K562 (cell line): ENCODE measurements around the gene FDX2. TPM values are rescaled to one million over a fixed set of nuclear protein-coding genes. Genes with fewer than 3 reads are reported as not detected.

Experiments
- ATF1 ChIP-seq, 2 experiments: fragments of 450-650 bp in 1 of 2; IDR thresholded peaks; 2 replicates each; pipeline ENCODE4 v1.6.1; 2016; ENCODE audit warnings: missing compliant biosample characterization in 1 of 2, missing genetic modification characterization in 1 of 2
- HDAC1 ChIP-seq, 2 experiments: fragments of 450-650 bp; IDR thresholded peaks; 2 replicates each; pipeline ENCODE4 v1.6.1; 2016 to 2017; ENCODE audit warnings: inconsistent platforms in 1 of 2, mild to moderate bottlenecking in 1 of 2, moderate library complexity in 1 of 2
- NUFIP1 ChIP-seq: fragments of 450-650 bp; IDR thresholded peaks from 2 replicates; pipeline ENCODE4 v1.6.1; 2018; ENCODE audit not compliant: partially characterized antibody
- RBM15 ChIP-seq: fragments of 200-400 bp; formaldehyde crosslinking; IDR thresholded peaks from 2 replicates; pipeline ENCODE4 v1.6.1; 2018; ENCODE audit warnings: mild to moderate bottlenecking, low read length, moderate library complexity; ENCODE audit not compliant: insufficient read depth
- RBM25 ChIP-seq: fragments of 200-400 bp; formaldehyde crosslinking; IDR thresholded peaks from 2 replicates; pipeline ENCODE4 v1.6.1; 2018; ENCODE audit warnings: low read length, low read depth, moderate library complexity; ENCODE audit not compliant: severe bottlenecking
- SMAD2 ChIP-seq: fragments of 150-350 bp; IDR thresholded peaks from 2 replicates; pipeline ENCODE4 v1.6.1; 2014; ENCODE audit warnings: low read depth, mild to moderate bottlenecking, low read length
- SP1 ChIP-seq: sonication (generic); formaldehyde crosslinking; IDR thresholded peaks from 2 replicates; pipeline ENCODE4 v1.8.1; 2022; ENCODE audit warnings: mild to moderate bottlenecking, missing genetic modification reagents
- TOE1 ChIP-seq, 2 experiments: fragments of 450-650 bp in 1 of 2; sonication (generic) in 1 of 2; formaldehyde crosslinking in 1 of 2; IDR thresholded peaks; 2 replicates each; pipeline versions ENCODE4 v1.7.1 to v1.8.0; 2016 to 2022; ENCODE audit warnings: borderline replicate concordance in 2 of 2, mild to moderate bottlenecking in 2 of 2, antibody characterized with exemption in 1 of 2, inconsistent platforms in 1 of 2, low read depth in 1 of 2, missing genetic modification reagents in 1 of 2, moderate library complexity in 1 of 2
- ZFPM2 ChIP-seq: fragments of 250-450 bp; sonication (Bioruptor Pico); IDR thresholded peaks from 2 replicates; pipeline ENCODE4 v1.5.1; 2022; ENCODE audit warnings: mild to moderate bottlenecking
- ZNF695 ChIP-seq: fragments of 450-650 bp; formaldehyde crosslinking; IDR thresholded peaks from 2 replicates; pipeline ENCODE4 v1.4.0; 2020; ENCODE audit warnings: mild to moderate bottlenecking, moderate library complexity
- ZNF75A ChIP-seq: fragments of 450-650 bp; formaldehyde crosslinking; IDR thresholded peaks from 2 replicates; pipeline ENCODE4 v1.4.0; 2020; ENCODE audit warnings: mild to moderate bottlenecking
- polyA plus RNA-seq, 8 experiments: library from polyadenylated mRNA; depleted of rRNA in 4 of 8; stranded (reverse) in 5 of 8; unstranded in 3 of 8; fragments of >200 nt; fragmentation: Nextera tagmentation in 2 of 8; fragmentation: Illumina TruSeq in 1 of 8; extraction: Ambion mirVana in 2 of 8; extraction: Trizol in 1 of 8; gene quantifications; 2 replicates each; pipeline versions ENCODE4 v1.2.1 to v1.2.3, GENCODE V29; 2011 to 2014; ENCODE audit warnings: inconsistent platforms in 1 of 8, missing spikeins in 1 of 8
- total RNA-seq, 7 experiments: library from RNA; depleted of rRNA in 6 of 7; stranded (reverse); fragments of >200 nt in 6 of 7; fragmentation: Illumina TruSeq in 2 of 7; extraction: Trizol in 2 of 7; gene quantifications; 2 replicates each; pipeline versions ENCODE4 v1.2.1 to v1.2.3, GENCODE V29; 2011 to 2021; ENCODE audit warnings: low replicate concordance in 1 of 7
- TF ChIP-seq, protein P1 (sequence below), 2 experiments: fragments of 450-650 bp in 1 of 2; sonication (generic) in 1 of 2; formaldehyde crosslinking in 1 of 2; IDR thresholded peaks; 2 replicates each; pipeline versions ENCODE4 v1.7.1 to v1.9.0; 2016 to 2022; ENCODE audit warnings: inconsistent platforms in 1 of 2, mild to moderate bottlenecking in 1 of 2, missing genetic modification reagents in 1 of 2
- TF ChIP-seq, protein P2 (sequence below): fragments of 450-650 bp; formaldehyde crosslinking; IDR thresholded peaks from 2 replicates; pipeline ENCODE4 v1.4.0; 2022; ENCODE audit warnings: missing genetic modification characterization
- TF ChIP-seq, protein P3 (sequence below): fragments of 250-450 bp; sonication (Bioruptor Pico); IDR thresholded peaks from 2 replicates; pipeline ENCODE4 v1.5.1; 2021; ENCODE audit warnings: mild to moderate bottlenecking

FDX2 gene
- total and polyA plus RNA-seq, 9 of the 15 experiments (the other 6 are each of a cell fraction or from before 2014, with no cell fraction given), result 2.5 to 49.8 (median 29.7) TPM

DNA sequence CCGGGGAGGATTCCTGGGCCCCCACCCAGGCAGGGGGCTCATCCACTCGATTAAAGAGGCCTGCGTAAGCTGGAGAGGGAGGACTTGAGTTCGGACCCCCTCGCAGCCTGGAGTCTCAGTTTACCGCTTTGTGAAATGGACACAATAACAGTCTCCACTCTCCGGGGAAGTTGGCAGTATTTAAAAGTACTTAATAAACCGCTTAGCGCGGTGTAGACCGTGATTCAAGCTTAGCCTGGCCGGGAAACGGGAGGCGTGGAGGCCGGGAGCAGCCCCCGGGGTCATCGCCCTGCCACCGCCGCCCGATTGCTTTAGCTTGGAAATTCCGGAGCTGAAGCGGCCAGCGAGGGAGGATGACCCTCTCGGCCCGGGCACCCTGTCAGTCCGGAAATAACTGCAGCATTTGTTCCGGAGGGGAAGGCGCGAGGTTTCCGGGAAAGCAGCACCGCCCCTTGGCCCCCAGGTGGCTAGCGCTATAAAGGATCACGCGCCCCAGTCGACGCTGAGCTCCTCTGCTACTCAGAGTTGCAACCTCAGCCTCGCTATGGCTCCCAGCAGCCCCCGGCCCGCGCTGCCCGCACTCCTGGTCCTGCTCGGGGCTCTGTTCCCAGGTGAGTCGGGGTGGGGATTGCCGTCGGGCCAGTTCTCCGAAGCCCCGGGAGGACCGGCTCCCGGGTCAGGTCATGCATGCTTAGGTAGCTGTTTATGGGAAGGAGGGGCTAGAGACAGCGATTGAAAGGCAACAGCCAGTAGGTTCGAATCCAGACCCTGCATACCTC, 45.0 kb downstream of the FDX2 start, which contains the start of gene ICAM1 (continued):
- TF ChIP-seq, protein P1, sequence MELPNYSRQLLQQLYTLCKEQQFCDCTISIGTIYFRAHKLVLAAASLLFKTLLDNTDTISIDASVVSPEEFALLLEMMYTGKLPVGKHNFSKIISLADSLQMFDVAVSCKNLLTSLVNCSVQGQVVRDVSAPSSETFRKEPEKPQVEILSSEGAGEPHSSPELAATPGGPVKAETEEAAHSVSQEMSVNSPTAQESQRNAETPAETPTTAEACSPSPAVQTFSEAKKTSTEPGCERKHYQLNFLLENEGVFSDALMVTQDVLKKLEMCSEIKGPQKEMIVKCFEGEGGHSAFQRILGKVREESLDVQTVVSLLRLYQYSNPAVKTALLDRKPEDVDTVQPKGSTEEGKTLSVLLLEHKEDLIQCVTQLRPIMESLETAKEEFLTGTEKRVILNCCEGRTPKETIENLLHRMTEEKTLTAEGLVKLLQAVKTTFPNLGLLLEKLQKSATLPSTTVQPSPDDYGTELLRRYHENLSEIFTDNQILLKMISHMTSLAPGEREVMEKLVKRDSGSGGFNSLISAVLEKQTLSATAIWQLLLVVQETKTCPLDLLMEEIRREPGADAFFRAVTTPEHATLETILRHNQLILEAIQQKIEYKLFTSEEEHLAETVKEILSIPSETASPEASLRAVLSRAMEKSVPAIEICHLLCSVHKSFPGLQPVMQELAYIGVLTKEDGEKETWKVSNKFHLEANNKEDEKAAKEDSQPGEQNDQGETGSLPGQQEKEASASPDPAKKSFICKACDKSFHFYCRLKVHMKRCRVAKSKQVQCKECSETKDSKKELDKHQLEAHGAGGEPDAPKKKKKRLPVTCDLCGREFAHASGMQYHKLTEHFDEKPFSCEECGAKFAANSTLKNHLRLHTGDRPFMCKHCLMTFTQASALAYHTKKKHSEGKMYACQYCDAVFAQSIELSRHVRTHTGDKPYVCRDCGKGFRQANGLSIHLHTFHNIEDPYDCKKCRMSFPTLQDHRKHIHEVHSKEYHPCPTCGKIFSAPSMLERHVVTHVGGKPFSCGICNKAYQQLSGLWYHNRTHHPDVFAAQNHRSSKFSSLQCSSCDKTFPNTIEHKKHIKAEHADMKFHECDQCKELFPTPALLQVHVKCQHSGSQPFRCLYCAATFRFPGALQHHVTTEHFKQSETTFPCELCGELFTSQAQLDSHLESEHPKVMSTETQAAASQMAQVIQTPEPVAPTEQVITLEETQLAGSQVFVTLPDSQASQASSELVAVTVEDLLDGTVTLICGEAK (IDR thresholded peaks at IDR 0.05), result peak; percentile 83
- TF ChIP-seq, protein P1 (CRISPR knock-in tag; IDR thresholded peaks at IDR 0.05), result no peak
- TF ChIP-seq ATF1 (CRISPR knock-in tag; IDR thresholded peaks at IDR 0.05), result no peak
- peak; percentile 70 for TF ChIP-seq ATF1 (tag; IDR thresholded peaks at IDR 0.05)
- TF ChIP-seq, protein P2, sequence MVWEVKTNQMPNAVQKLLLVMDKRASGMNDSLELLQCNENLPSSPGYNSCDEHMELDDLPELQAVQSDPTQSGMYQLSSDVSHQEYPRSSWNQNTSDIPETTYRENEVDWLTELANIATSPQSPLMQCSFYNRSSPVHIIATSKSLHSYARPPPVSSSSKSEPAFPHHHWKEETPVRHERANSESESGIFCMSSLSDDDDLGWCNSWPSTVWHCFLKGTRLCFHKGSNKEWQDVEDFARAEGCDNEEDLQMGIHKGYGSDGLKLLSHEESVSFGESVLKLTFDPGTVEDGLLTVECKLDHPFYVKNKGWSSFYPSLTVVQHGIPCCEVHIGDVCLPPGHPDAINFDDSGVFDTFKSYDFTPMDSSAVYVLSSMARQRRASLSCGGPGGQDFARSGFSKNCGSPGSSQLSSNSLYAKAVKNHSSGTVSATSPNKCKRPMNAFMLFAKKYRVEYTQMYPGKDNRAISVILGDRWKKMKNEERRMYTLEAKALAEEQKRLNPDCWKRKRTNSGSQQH (CRISPR knock-in tag), result no peak
- TF ChIP-seq RBM15, result no peak
- TF ChIP-seq RBM25, result peak; percentile 94
- no peak for TF ChIP-seq ZFPM2 (CRISPR knock-in tag)
- TF ChIP-seq HDAC1 (IDR thresholded peaks at IDR 0.05), result peak in 1 of 2 experiments; percentile 79; a peak in 1 of 4 replicates
- TF ChIP-seq ZNF695 (CRISPR knock-in tag), result no peak
- TF ChIP-seq SMAD2, result no peak
- no peak for TF ChIP-seq SP1 (CRISPR knock-in tag)
- TF ChIP-seq NUFIP1, result no peak
- no peak for TF ChIP-seq ZNF75A (CRISPR knock-in tag)
- TF ChIP-seq, protein P3, sequence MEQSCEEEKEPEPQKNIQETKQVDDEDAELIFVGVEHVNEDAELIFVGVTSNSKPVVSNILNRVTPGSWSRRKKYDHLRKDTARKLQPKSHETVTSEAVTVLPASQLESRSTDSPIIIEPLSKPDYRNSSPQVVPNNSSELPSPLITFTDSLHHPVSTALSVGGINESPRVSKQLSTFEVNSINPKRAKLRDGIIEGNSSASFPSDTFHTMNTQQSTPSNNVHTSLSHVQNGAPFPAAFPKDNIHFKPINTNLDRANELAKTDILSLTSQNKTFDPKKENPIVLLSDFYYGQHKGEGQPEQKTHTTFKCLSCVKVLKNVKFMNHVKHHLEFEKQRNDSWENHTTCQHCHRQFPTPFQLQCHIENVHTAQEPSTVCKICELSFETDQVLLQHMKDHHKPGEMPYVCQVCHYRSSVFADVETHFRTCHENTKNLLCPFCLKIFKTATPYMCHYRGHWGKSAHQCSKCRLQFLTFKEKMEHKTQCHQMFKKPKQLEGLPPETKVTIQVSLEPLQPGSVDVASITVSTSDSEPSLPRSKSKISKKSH (CRISPR knock-in tag), result no peak
- peak; percentile 83 for TF ChIP-seq TOE1 (IDR thresholded peaks at IDR 0.05; ENCODE audit: borderline replicate concordance)
- TF ChIP-seq TOE1 (CRISPR knock-in tag; IDR thresholded peaks at IDR 0.05; ENCODE audit: borderline replicate concordance, low read depth), result no peak
